ENCODE measurements around the gene IGBP1.
"Not testable (repeated sequence)": the region's sequence is repeated elsewhere in the genome, so short reads cannot be mapped to it uniquely, and the experiment has no call there.

Gene IGBP1

DNA sequence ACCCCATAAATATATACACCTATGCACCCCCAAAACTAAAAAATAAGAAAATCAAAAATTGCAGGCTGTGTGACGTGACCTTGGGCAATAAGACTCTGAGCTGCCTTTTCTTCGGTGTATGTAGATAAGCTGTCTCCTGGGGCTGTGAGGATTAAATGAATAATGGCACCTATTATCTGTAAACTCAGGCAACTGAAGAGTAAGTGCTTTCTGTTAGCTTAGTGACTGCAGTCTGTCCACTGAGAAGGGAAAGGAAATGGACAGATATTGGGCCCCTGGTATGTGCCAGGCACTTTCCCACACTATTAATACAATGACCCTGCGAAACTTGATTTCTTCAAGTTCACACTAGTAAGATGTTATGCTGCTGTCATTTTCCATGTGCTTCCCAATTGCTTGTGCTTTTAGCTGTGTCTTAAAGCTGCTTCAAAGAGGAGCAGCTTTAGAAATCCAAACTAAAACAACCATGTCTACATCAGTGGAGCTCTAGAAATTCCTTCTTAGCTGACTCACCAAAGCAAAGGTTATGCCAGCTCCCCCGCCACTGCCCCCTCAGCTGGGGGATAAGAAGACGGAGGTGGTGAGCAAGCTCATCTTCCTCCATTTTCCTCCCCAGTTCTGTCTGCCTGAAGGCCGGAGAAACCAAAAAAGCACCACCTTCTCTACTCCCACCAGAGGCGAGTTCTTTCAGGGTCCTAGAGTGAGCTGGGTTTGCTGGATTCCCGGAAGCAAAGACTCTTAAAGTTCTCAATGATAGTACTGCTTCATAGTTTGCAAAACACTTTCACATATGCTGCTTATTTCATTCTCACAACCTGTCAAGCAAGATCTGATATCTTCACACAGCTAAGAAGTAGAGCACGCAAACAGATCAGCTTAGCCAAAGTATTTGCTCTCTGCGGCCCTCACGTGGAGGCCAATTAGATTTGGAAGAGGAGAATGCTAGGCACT lies 35.3 kb downstream of the IGBP1 start:
- DNase-seq = peak; percentile 79

DNA sequence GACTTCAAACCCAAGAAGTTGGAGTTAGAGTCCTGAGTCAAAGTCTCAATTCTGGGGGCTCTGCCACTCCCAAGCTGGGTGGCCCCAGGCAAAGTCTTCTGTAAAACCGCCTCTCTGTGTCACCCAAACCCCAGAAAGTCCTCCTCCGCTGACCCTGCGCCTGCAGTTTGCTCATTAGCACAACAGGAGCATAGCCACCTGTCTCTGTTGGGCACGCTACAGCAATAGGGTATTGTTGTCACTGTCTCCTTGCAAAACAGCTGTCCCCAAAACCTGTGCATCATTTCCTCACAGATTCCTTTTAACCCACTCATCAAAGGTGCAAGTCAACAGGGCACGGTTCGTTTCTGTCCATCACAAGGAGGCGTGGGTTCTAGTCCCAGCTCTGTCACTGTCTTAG lies 36.0 kb downstream of the IGBP1 start:
- DNase-seq = no peak

DNA sequence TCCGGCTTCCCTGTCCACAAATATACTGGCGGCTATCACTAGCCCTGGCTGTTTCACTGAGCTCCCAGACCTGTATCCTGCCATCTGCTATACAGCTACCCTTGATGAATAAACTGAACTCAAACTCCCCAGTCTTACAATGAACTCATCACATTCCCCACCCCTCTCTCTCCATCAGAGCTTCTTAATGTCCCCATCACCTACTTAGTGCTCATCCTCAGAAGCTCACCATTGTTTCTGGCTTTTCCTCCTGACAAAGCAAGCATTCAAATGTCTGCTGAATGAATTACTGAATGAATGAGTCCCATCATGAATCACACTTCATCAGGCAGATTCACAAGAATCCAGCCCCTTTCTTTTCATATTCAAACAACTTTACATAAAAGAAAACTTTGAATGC lies 38.4 kb downstream of the IGBP1 start:
- DNase-seq = no peak

DNA sequence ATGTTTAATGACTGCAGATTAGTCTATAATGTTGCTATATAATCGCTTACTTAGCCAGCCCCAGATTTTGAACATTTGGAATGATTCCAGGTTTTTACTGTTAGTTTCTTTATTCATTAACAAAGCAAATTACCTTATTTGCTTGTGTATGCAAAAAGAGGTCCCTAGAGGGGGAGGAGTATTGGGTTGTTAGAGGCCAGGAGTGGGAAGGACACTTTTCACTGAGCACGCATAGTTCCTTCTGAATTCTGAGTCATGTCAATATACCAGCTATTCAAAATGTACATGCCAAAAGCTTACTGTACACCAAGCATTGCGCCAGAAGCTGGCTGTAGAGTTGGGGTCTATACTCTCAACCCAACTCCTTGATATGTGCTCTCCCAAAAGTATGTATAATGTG lies 39.0 kb downstream of the IGBP1 start:
- no peak for DNase-seq

DNA sequence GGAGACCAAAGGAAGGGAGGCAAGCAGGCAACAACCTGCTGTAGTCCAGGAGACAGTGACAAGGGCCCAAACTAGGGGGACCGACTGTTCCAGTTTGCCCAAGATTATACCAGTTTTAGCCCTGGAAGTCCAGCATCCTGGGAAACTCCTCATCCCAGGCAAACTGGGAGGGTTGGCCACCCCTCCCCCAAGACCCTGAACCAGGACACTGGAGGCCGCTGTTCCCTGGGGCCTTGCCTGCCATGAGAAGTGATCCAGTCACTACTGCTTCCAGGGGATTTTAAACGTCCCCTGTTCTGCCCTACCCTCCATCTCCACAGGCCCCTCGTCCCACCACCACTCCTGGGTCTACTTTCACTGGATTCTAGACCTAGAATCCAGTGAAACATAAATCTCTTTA lies 39.7 kb downstream of the IGBP1 start:
- DNase-seq = no peak

DNA sequence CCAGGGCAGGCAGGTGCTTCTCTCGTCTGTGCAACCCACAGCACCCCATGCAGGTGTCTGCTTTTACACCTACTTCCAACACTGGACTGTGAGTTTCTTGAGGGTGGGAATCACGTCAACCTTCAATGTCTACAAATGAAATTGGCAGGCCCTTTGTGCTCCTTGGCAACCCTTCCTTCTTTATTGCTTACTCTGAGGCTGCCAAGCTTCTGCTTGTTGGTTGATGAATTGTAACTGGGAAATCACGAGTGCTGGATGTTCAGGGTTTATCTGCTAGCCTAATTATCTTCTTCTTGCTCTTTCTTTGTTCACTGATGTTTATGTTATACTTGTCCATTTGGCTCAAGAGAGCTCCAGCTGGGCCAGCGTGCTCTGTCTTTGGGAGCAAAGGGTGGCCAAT lies 41.5 kb downstream of the IGBP1 start:
- no peak for DNase-seq

DNA sequence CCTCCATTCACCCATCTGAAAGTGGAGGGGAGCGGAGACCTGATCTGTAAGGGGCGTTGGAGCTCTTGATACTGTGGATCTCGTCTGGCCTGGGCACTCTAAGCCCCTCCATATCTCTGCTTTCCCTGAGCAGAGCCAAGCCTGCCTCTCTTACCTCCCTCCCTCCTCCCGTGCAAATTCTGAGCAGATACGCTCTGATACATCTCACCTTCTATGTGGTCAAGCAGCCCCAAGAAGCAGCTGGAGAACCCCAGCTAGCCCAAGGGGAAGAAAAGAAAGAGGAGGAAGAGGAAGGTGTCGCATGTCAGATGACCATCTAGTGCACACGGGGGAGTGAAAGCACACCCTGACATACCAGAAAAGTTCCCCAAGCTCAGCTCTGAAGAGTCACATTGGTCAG lies 42.1 kb downstream of the IGBP1 start:
- no peak for DNase-seq

DNA sequence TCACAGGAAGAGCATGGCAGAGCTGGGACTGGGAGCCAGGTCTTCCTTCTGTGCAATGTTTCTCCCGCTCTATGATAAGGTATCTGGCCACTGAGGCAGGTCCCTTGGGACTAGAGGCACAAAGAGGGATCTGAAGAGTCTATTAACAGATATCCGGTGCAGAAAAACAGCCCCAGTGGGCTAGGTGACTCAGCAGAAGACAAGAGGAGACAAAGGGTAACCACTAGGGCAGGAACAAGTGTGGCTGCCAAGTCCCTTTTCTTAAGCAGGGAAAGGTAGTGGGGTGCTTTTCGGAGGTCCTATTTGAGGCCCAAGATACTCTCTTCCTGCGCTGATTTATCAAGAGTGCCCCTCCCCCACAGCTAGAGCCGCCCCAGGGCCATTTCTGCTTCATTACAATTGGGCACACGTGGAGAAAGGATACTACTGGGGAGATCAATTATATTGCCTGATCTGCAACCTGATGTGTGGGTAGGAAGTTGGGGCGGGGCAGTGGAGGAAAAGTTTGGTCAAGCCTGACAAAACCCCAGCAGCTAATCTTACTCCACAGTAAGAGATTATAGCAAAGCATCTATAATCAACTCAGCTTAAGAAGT lies 43.8 kb downstream of the IGBP1 start, which contains the start of gene DGAT2L6:
TSS of gene DGAT2L6 (plus strand) at position 546 of the 596 bp plus-strand sequence. CDS start 100 bp downstream, outside the sequence.
- no peak for DNase-seq

DNA sequence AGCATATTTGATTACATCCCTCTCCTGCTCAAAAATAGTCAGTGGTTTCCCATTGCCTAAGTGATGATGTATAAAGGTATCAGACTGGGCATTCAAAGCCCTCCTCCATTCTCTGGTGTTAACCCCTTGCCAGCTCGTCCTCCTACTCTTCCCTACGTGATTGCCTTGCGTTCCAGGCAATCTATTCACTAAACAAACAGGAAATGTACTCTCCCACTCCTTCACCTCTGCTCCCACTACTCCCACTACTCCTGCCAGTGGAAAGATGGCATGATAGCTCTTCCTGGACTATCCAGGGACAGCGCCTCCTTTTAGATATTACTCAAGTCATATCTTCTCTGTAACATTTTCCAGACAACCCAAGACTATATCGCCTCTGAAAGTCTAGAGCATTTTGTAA lies 49.8 kb downstream of the IGBP1 start:
- no peak for DNase-seq

DNA sequence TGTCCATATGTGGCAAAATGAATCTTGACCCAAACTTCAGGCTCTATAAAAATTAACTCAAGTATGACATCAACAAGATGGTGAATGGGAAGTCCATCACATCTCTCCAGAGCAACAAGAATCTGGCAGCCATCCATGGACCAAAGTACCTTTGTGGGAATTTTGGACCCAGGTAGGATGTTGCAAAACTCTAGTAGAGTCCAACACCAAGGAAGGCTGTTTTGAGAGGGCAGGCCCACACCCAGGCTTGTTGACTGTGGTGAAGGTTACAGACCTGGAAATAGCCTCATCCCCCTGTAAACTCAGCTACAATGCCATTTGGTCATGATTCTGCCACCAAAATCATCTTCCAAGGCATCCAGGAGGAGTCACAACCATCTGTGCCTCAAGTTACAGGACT lies 57.0 kb downstream of the IGBP1 start:
- DNase-seq = no peak

DNA sequence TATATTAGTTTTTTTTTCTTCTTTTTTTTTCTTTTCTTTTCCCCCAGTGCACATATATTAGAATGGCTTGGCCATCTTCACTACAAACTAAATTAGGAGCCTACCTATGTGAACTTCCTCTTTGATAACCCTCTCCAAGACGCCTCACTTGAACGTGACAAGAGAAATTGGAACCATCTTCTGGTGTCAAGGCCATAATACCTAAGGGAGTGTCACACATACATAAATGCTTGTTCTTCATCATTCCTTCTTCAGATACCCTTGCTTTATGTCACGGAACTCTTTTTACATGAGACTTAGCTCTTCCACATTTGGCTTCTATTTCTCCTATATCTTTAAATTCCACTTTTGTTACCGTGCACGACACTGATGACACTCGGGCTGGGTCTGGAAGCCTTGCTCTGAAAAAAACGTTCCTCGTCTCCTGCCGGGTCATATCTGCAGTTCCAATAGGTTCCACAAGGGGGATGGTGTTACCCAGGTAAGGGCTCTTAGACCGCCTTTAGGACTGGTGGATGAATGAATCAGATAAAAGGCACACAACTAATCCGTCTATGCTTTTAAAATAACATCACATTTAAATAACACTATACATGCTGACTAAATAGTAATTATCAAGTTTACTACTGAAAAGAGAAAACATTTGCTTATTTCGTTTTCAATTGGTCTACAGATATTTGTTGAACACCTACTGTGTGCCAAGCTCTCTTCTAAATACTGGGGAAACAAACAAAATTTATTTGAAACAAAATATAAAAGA lies 63.9 kb downstream of the IGBP1 start:
- DNase-seq = peak; percentile 49

DNA sequence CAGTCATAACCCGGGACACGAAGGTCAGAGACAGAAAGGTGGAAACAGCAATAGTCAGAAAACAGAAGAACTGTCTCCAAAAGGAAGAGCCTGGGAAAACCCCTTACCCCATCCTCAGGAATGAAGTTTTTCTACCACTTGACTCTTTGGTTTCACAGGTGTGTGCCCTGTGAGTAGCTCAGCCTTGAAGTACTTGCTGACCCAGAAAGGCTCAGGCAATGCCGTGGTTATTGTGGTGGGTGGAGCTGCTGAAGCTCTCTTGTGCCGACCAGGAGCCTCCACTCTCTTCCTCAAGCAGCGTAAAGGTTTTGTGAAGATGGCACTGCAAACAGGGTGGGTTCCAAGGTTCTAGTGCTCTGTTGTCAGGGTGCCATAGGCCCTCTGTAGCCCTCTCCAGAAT lies 68.5 kb downstream of the IGBP1 start:
- no peak for DNase-seq

DNA sequence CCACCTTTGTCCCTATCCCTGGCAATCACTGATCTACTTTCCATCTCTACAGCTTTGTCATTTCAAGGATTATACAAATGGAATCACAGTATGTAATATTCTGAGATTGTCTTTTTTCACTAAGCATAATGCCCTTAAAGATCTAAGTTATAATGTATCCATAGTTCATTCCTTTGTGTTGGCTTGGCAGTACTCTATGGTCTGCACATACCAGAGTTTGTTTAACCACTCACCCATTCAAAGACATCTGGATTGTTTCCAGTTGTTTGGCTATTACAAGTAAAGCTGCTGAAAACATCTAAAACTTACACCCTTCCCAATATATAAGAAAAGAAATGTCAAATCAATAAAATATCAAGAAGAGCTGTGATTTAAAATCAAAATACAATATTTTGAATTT lies 75.2 kb downstream of the IGBP1 start:
- no peak for DNase-seq

DNA sequence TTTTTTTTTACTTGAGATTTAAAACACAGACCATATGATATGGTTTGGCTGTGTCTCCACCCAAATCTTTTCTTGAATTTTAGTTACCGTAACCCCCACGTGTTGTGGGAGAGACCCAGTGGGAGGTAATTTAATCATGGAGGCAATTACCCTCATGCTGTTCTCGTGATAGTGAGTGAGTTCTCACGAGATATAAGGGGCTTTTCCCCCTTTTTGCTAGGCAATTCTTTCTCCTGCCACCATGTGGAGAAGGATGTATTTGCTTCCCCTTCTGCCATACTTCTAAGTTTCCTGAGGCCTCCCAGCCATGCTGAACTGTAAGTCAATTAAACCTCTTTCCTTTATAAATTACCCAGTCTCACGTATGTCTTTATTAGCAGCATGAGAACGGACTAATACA lies 76.3 kb downstream of the IGBP1 start:
- DNase-seq = not testable (repeated sequence)

Measured in EL (cell line).